ENCODE measurements around the gene TMEM270. TPM values are rescaled to one million over a fixed set of nuclear protein-coding genes. Genes with fewer than 3 reads are reported as not detected.
"Not testable (repeated sequence)": the region's sequence is repeated elsewhere in the genome, so short reads cannot be mapped to it uniquely, and the experiment has no call there.

TMEM270 gene
- total RNA-seq, 1 experiment from 2014 or later: 1.1 TPM

DNA sequence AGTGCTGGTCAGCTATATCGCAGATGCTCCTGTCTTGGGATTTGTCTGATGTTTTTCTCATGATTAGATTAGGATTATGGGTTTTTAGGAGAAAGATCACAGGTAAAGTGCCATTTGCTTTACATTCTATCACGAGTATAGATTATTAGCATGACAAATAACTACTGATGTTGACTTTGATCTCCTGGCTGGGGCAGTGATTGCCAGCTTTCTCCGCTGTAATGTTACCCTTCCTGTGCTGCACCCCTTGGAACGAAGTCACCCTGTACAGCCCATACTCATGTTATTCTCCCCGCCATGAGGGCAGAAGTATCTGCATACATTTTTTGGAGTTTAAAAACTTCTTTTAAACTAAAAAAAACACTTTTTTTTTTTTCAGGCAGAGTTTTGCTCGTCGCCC is 40.9 kb upstream of the TMEM270 start (continued):
- TF ChIP-seq POLR2A (IDR thresholded peaks at IDR 0.05; ENCODE audit: borderline replicate concordance, extremely low read depth, insufficient read depth, insufficient read length): no peak
- TF ChIP-seq, protein P1, sequence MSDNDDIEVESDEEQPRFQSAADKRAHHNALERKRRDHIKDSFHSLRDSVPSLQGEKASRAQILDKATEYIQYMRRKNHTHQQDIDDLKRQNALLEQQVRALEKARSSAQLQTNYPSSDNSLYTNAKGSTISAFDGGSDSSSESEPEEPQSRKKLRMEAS (IDR thresholded peaks at IDR 0.05): no peak

DNA sequence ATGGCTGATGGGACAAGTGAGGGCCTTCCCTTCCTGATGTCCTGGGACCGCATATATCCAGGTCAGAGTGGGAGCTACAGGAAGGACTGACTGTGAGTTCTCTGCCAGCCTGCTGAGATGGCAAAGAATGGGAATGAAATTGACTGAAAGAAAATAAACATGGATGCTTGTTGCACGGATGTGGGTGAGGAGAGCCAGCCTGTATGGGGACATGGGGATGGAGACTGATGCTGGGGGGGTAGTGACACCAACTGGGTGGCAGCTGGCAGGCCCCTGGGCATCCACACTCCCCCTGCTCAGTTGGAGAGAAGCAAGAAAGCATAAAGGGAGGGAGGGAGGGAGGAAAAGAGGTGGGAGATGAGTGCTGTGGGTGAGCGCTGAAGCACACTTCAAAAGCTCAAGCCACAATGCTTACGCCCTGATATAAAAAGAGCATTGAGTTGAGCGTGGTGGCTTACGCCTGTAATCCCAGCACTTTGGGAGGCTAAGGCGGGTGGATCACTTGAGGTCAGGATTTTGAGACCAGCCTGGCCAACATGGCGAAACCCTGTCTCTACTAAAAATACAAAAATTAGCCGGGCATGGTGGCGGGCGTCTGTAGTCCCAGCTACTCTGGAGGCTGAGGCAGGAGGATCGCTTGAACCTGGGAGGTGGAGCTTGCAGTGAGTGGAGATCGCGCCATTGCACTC is 39.2 kb upstream of the TMEM270 start:
- Histone ChIP-seq H3K4me3 (replicated peaks in 1 of 2; ENCODE audit: low read depth in 1 of 2, low read length in 2 of 2) (peak overlapping the region in 1 of 2 experiments; percentile 42; a peak in 2 of 4 replicates), H3K9ac (ENCODE audit: low read length) (peak overlapping the region; percentile 61), H3K4me2 (ENCODE audit: low read length) (peak overlapping the region; percentile 94), H3K4me1 (ENCODE audit: control insufficient read depth in 1 of 2, insufficient read depth in 2 of 2, low read length in 2 of 2) (peaks cover 57 to 78% of the 10 kb centered on the region in 2 experiments), H3K27ac (ENCODE audit: low read depth, low read length) (peak overlapping the region; percentile 82)
- BruUV-seq (replicated peaks): TSS peak; percentile 73
- POLR2A ChIA-PET: interaction anchor here (0.7 to 3.5 kb wide), 10 partner anchors 9 to 197 kb away, joined by 3 to 30 read pairs (median 6); partner anchors contain the start of genes ABHD11, CLDN4, METTL27 and MLXIPL
- H3K9me3 ChIP-seq (ENCODE audit: control insufficient read depth in 1 of 2, insufficient read depth in 1 of 2, low read depth in 1 of 2, low read length in 2 of 2); H3K79me2 ChIP-seq (ENCODE audit: insufficient read depth, low read length); H4K20me1 ChIP-seq (ENCODE audit: insufficient read depth); ATAC-seq; H2AFZ ChIP-seq (ENCODE audit: low read depth, low read length, poor library complexity, severe bottlenecking); H3K9me2 ChIP-seq (ENCODE audit: insufficient read depth); H3K27me3 ChIP-seq (ENCODE audit: insufficient read depth, low read length); DNase-seq (ENCODE audit: low read depth, low spot score); H3K36me3 ChIP-seq (ENCODE audit: control insufficient read depth in 1 of 2, insufficient read depth in 2 of 2, low read length in 2 of 2); RAD21 ChIA-PET (ENCODE audit: low non-redundant PET in 1 of 2, low total read pairs in 2 of 2, uncharacterized antibody in 2 of 2, unreplicated experiment in 2 of 2): not testable (repeated sequence)
- intact Hi-C loops (cut with micrococcal nuclease): loop anchor here (2.0 kb wide), 1 partner anchor 13 kb away; no protein-coding TSS in a partner anchor
- CTCF ChIA-PET: interaction anchor here (0.5 to 1.1 kb wide), 3 partner anchors 10 to 83 kb away, joined by 3 read pairs; partner anchors contain the start of gene ABHD11

DNA sequence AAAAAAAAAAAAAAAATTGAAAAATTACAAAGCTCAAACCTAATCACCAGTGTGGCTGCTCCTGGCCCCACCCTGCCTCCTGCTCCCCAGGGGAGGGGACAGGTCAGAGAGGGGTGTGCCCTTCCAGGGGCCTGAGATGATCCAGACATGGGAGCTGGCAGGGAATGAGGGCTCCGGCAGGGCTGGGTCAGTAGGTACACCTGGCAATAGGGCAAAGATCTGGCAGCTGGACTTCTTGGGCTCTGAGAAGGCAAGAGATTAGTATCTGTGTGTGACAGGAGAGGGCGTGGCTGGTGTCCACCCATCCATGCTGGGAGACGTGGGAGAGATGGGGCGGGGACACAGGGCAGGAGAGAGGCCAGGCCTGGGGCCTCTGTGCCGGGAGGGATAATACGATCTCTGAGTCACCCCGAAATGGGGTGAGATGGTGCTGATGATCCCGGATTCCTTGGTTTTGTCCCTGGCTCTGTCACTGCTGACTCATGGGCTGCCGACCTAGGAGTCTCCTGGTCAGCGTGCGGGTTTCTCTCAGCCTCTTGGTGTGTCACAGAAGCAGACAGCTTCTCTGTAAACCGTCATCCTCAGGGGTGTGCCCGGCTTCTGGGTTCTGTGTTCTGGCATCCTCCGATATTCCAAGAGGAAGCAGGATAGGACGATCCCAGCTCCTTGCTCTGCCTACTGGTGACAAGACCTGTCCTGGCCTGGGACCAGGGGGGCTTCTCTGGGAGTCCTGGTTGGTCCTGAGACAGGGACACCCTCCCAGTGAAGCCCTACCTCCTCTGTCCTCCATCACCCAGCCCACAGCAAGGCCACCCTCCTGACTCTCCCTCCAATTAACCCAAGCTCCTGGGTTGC is 38.4 kb upstream of the TMEM270 start:
- no peak overlapping the region for H2AFZ ChIP-seq (ENCODE audit: low read depth, low read length, poor library complexity, severe bottlenecking)
- RAD21 ChIA-PET (ENCODE audit: low non-redundant PET in 1 of 2, low total read pairs in 2 of 2, uncharacterized antibody in 2 of 2, unreplicated experiment in 2 of 2): interaction anchor here in 1 of 2 experiments (0.6 kb wide), 1 partner anchor 12 kb away, joined by 4 read pairs; no protein-coding TSS in a partner anchor
- POLR2A ChIA-PET: interaction anchor here (1.0 to 3.5 kb wide), 10 partner anchors 8 to 198 kb away, joined by 3 to 30 read pairs (median 6); partner anchors contain the start of genes ABHD11, CLDN4, METTL27 and MLXIPL
- peak; percentile 93 for ATAC-seq
- peaks cover 60 to 78% of the 10 kb centered on the region in 2 experiments for H3K4me1 ChIP-seq (ENCODE audit: control insufficient read depth in 1 of 2, insufficient read depth in 2 of 2, low read length in 2 of 2)
- BruUV-seq (replicated peaks): no TSS peak
- H3K4me3 ChIP-seq (replicated peaks in 1 of 2; ENCODE audit: low read depth in 1 of 2, low read length in 2 of 2): peak overlapping the region; percentile 20 to 42
- H3K79me2 ChIP-seq (ENCODE audit: insufficient read depth, low read length): no peaks in the 10 kb centered on the region
- H4K20me1 ChIP-seq (ENCODE audit: insufficient read depth): no peaks in the 10 kb centered on the region
- H3K9me2 ChIP-seq (ENCODE audit: insufficient read depth): no peaks in the 10 kb centered on the region
- peak; percentile 93 for DNase-seq (ENCODE audit: low read depth, low spot score)
- CTCF ChIA-PET: interaction anchor here (0.5 to 1.1 kb wide), 3 partner anchors 11 to 84 kb away, joined by 3 read pairs; partner anchors contain the start of gene ABHD11
- H3K9me3 ChIP-seq (ENCODE audit: control insufficient read depth in 1 of 2, insufficient read depth in 1 of 2, low read depth in 1 of 2, low read length in 2 of 2): no peaks in the 10 kb centered on the region
- peak overlapping the region; percentile 61 for H3K9ac ChIP-seq (ENCODE audit: low read length)
- no peaks in the 10 kb centered on the region for H3K36me3 ChIP-seq (ENCODE audit: control insufficient read depth in 1 of 2, insufficient read depth in 2 of 2, low read length in 2 of 2)
- intact Hi-C loops (cut with micrococcal nuclease): loop anchor here (2.0 kb wide), 1 partner anchor 14 kb away; no protein-coding TSS in a partner anchor
- H3K4me2 ChIP-seq (ENCODE audit: low read length): peak overlapping the region; percentile 94
- no peaks in the 10 kb centered on the region for H3K27me3 ChIP-seq (ENCODE audit: insufficient read depth, low read length)
- peak overlapping the region; percentile 82 for H3K27ac ChIP-seq (ENCODE audit: low read depth, low read length)
- no peak for TF ChIP-seq CEBPB (IDR thresholded peaks at IDR 0.05; ENCODE audit: low read depth)
- no peak for TF ChIP-seq EZH2 (IDR thresholded peaks at IDR 0.05)
- TF ChIP-seq, protein P2, sequence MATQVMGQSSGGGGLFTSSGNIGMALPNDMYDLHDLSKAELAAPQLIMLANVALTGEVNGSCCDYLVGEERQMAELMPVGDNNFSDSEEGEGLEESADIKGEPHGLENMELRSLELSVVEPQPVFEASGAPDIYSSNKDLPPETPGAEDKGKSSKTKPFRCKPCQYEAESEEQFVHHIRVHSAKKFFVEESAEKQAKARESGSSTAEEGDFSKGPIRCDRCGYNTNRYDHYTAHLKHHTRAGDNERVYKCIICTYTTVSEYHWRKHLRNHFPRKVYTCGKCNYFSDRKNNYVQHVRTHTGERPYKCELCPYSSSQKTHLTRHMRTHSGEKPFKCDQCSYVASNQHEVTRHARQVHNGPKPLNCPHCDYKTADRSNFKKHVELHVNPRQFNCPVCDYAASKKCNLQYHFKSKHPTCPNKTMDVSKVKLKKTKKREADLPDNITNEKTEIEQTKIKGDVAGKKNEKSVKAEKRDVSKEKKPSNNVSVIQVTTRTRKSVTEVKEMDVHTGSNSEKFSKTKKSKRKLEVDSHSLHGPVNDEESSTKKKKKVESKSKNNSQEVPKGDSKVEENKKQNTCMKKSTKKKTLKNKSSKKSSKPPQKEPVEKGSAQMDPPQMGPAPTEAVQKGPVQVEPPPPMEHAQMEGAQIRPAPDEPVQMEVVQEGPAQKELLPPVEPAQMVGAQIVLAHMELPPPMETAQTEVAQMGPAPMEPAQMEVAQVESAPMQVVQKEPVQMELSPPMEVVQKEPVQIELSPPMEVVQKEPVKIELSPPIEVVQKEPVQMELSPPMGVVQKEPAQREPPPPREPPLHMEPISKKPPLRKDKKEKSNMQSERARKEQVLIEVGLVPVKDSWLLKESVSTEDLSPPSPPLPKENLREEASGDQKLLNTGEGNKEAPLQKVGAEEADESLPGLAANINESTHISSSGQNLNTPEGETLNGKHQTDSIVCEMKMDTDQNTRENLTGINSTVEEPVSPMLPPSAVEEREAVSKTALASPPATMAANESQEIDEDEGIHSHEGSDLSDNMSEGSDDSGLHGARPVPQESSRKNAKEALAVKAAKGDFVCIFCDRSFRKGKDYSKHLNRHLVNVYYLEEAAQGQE (IDR thresholded peaks at IDR 0.05; ENCODE audit: low read depth): no peak
- TF ChIP-seq, protein P3, sequence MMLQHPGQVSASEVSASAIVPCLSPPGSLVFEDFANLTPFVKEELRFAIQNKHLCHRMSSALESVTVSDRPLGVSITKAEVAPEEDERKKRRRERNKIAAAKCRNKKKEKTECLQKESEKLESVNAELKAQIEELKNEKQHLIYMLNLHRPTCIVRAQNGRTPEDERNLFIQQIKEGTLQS (IDR thresholded peaks at IDR 0.05): no peak
- no peak for TF ChIP-seq FOSL1 (IDR thresholded peaks at IDR 0.05; ENCODE audit: low read depth)

All from HCT116 (cell line).